T-helper 2 cell treated with Interferon-gamma antibody and Interleukin-4, amounts not matched to agents 100 ng/mL and 5 ng/mL, for 36 hours (primary cell): ENCODE results near the gene LYPD4. TPM values are rescaled to one million over a fixed set of nuclear protein-coding genes. Genes with fewer than 3 reads are reported as not detected.

Experiments used
- intact Hi-C: fragments of 100-400 bp; cut with micrococcal nuclease; formaldehyde crosslinking; loops from one replicate; pipeline ENCODE4 v1.15.1; 2023
- total RNA-seq: library from RNA; stranded (reverse); gene quantifications from 2 replicates; pipeline ENCODE4 v1.2.3, GENCODE V29; 2022

LYPD4 gene, protein sequence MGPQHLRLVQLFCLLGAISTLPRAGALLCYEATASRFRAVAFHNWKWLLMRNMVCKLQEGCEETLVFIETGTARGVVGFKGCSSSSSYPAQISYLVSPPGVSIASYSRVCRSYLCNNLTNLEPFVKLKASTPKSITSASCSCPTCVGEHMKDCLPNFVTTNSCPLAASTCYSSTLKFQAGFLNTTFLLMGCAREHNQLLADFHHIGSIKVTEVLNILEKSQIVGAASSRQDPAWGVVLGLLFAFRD
- not detected in 2 replicates for total RNA-seq

DNA sequence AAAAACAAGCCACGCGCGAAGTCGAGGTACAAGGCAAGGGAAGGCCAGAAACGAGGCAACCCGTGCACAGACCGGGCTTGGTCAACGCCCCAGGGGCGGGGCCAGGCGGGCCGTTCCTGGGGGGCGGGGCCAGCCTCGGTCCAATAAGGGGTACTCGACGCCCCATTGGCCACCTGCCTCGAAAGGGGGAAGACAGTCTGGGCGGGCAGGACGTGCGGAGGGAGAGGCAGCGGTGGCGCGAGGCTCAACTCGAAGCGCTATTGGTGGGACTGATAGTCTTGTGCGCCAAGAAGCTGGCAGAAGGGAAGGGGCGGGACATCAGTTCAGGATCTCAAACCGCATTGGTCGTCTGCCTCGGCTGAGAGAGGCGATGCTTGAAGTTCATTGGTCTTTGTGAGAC, at the start of gene LYPD4:
TSS of gene LYPD4 (minus strand) at position 83 of the 400 bp plus-strand sequence. CDS start 5,398 bp downstream, outside the sequence.
- intact Hi-C loops = no loop called here

DNA sequence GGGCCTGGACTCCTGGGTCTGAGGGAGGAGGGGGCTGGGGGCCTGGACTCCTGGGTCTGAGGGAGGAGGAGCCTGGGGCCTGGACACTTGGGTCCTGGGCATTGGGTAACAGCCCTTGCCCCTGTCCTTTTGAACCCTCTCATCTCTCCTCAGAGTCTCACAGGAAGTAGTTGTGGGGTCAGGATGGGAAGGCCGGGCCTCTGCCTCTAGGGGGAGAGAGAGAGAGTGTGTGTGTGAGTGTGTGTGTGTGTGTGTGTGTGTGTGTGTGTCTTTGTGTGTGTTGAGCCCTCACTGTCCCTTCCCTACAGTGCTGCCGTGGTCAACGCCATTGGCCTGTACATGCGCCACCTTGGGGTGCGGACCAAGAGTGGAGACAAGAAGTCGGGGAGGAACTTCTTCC, 49.4 kb upstream of the LYPD4 start:
- intact Hi-C loops = no loop called here

DNA sequence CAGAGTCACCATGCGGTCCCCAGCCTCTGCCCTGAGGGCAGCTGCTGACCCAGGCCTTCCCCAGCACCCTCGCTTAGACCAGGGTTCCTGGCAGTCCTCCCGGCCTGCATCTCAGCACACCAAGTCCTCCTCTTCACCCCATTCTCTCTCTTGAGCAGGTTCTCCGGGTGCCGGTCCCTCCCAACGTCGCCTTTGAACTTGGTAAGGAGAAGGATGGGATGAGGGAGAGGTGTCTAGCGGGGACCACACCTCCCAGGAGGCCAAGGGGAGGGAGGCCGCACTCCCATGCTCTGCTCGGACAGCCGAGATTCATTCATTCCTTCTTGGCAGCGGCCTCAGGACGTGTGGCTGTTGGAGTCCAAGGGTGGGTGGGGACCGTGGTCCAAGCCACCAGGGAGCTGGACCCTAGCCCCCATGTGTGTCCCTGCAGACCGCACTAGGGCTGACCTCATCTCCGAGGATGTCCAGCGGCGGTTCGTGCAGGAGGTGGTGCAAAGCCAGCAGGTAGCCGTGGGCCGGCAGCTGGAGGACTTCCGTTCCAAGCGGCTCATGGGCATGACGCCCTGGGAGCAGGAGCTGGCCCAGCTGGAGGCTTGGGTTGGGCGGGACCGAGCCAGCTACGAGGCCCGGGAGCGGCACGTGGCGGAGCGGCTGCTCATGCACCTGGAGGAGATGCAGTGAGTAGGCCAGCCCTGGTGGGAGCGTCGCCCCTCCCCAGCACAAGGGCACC, 47.9 kb upstream of the LYPD4 start:
- intact Hi-C loops = no loop called here

DNA sequence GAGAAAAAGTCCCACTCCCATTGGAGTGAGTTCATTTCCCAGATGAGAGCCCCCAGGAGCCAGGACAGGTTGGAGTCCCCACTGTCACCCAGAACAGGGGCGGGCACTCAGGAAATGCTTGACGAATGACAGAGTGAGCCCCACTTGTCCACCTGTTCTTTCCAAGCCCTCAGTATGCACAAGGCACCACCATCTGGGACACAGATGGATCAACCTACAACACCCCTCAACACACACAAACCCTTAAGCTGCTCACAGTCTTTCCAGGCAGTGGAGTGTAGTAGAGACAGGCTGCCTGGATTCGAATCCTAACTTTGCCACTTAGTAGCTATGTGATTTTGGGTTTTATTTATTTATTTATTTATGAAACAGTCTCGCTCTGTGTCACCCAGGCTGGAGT, 46.5 kb upstream of the LYPD4 start:
- intact Hi-C loops = no loop called here

DNA sequence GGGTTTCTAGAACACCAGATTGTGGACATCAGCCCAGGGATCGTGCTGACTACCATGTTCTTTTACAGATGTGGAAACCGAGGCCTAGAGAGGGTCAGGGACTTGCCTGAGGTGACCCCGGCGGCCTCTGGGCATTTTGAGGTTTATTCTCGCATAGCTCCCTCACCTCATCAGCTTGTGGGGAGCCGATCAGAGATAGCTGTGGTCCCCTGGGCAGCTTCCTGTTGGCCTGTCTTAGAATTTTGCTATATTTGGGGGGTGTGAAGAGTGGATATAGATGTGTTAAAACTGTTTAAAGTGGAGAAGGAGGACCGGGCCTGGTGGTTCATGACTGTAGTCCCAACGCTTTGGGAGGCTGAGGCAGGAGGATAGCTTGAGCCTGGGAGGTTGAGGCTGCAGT, 45.4 kb upstream of the LYPD4 start:
- intact Hi-C loops = loop anchor here (5.0 to 10.0 kb wide), 2 partner anchors 37 to 355 kb away; partner anchors contain the start of gene ERFL

DNA sequence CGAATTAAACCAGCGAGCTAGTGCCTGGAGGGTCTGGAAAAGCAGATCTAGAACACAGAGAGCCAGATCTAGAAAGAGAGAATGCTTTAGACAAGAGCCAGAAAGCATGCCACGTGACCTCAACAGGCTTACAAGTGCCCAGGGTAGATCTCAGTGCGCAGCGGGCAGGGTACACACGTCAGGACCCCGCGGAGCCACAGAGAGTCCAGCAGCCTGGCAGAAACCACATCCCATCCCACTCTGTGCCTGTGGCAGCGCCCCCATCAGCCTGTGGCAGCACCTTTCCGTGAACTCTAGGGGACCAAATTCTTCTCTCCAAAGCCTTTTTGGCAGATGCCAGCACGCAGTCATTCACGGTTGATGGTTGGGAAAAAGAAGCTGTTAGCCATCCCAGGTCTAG, 44.4 kb upstream of the LYPD4 start:
- intact Hi-C loops = loop anchor here (5.0 to 10.0 kb wide), 2 partner anchors 38 to 354 kb away; partner anchors contain the start of gene ERFL

DNA sequence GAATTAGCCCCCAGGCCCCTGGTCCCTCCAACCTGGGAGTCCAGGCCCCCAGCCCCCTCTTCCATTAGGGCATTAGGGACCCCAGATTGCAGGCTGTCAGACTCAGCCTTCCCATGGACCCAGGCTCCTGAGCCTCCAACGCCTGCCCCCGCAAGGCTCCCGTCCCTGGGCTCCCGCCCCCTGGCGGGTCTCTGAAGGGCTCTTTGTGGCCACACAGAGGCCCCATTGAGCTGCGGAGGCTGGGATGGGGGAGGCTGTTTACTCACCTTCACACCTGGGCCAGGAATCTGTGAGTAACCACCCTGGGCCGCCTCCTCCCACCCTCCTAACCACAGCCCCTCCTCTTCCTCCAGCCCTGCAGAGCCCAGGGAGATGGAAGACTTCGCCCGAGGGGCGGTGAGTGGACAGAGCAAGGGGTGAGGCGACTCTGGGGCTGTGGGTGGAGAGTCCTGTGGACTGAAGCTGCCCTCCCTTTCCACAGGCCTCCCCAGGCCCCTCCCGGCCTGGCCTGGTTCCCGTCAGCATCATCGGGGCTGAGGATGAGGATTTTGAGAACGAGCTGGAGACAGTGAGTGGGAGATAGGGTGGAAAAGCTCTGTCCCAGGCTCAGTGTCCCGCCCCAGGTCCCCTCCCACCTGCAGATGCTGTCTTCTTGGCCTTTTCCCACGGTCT, 43.4 kb upstream of the LYPD4 start:
- intact Hi-C loops = loop anchor here (2.0 to 10.0 kb wide), 3 partner anchors 15 to 353 kb away; partner anchors contain the start of gene ERFL

DNA sequence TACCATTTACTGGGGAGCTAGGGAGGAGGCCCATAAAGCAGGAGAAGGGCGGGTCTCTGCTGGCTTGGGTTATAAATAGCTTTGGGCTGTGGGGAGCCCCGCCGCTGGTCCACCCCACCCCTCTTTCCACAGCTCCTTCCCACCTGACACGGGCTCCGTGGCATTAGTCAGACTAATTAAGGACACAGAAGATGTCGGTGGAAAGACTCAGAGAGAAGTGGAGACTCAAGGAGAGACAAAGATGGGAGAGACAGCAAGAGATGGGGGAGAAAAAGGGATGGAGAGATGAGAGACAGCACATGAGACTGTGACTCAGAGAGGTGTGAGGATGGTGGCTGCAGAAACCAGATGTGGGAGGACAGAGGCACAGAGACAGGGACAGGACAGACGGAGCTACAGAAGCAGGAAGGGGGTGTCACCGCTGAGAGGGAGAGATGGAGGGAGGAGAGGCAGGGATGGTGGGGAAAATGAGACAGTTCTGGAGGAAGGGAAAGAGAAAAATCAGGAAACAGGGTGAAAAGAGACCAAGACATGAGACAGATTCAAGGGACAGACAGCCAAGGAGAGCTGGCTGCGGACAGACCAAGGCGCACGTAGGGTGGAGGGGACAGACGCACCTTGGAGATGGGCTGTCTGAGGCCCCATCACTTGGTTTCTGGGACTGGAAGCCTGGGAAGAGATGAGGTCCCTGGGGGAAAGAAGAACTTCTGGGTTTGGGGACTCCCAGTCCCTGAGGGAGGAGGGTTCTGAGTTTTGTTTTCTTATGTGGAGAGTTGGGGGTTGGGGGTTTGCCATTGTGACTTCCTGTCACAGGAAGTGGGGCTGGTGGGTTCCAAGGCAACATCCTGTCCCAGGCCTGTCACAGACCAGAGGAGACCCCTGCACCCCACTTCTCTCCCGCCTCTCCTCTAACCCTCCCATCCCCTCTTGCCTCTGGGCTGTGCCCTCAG, 42.6 kb upstream of the LYPD4 start:
- intact Hi-C loops = loop anchor here (2.0 to 10.0 kb wide), 3 partner anchors 14 to 352 kb away; partner anchors contain the start of gene ERFL

DNA sequence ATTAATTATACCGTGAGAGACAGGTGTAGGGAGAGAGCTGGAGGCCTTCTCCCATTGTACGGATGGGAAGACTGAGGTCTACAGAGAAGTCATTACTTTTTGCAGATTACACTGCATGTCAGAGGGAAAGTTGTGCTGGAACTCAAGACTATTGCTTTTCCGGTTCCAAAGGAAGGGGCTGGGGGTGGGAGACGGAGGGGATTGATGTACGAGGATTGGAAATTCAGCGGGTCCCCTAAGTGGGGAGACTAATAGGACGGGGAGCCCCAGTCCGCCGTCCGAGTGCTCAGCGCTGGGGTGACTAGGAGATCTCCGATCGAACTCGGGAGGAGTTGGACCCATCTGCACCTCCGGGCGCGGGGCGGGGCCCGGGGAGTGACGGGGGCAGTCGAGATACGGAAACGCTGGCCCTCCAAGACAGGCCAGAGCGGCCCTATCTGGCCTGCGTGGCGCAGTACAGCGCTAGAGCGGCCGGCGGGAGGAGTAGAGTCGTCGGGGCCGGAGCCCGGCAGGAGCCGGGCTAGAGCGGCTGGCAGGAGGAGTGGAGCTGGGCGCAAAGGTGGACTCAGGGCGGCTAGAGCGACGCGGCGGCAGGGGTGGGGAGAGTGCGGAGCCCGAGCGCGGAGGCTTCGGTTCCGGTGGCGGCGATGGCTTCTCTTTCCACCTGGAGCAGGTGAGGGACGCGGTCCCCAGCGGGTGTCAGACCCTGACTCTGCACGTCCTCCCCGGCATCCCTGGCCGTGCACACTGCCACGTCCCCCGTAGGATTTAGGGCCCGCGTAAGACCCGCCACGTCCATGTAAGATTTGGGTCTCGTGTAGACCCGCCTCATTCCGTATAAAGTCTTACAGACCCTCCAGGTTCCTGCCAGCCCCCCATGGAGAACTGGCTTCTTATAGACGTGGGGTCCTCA, 39.6 kb upstream of the LYPD4 start:
- intact Hi-C loops = loop anchor here (1.0 to 10.0 kb wide), 4 partner anchors 9 to 349 kb away; partner anchors contain the start of genes RABAC1 and RPS19

DNA sequence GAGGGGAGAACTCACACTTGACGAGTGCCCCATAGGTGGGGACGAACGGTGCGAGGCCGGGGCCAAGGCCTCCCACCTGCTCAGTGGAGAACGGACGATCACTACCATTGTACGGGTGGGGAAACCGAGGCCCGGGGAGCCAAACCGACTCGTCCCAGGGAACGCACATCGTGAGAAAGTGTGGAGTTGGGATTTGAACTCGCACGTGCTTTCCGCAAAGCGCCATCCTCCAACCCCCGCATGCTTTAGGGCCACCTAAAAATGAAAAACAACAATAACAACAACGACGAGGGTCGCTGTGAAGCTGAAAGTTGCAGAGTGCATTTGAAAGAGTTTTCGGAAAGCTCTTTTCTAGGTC, 39.0 kb upstream of the LYPD4 start:
- intact Hi-C loops = loop anchor here (1.0 to 10.0 kb wide), 2 partner anchors 8 to 349 kb away; no protein-coding TSS in a partner anchor

DNA sequence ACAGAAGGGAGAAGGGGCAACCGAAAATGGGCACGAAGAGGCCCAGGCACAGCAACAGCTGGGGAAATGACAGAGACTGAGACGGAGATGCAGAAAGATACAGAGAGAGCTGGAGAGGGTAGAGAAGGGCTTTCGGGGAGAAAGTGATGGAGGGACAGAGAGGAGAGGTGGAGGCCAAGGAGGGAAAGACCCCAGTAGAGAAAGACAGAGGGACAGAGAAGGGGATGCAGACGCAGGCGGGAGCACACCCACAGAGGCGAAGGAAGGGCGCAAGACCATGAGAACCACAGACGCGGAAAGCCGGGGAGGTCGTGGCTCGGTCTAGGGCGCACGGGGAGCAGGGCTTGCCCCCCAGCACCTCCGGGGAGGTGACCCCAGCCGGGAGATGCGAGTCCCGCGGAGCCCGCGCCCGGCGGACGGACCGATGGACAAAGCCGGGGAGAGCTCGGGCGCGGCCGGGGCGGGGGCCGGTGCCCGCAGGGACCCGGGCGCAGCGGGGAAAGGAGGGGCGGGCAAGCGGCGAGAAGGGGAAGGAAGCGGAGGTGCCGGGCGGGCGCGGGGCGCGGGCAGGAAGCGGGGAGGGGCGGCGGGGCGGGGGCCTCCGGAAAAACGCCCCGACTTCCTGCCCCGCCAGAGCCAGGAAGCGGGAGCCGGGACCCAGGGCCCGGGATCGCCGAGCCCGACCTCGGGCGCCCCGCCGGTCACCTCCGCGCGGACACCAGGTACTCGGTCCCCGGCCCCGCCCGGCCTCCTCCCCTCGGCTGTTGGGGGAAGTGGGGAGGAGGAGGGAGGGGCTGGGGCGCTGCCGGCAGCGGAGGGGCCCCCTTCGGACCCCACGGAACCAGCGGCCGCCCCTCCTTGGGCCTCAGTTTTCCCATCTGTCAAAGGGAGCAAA, 38.3 kb upstream of the LYPD4 start, which contains the start of gene ARHGEF1:
TSS of gene ARHGEF1 (plus strand) at position 617 of the 895 bp plus-strand sequence. CDS start 4,899 bp downstream, outside the sequence.
- intact Hi-C loops = loop anchor here (1.0 to 10.0 kb wide), 2 partner anchors 8 to 348 kb away; no protein-coding TSS in a partner anchor

DNA sequence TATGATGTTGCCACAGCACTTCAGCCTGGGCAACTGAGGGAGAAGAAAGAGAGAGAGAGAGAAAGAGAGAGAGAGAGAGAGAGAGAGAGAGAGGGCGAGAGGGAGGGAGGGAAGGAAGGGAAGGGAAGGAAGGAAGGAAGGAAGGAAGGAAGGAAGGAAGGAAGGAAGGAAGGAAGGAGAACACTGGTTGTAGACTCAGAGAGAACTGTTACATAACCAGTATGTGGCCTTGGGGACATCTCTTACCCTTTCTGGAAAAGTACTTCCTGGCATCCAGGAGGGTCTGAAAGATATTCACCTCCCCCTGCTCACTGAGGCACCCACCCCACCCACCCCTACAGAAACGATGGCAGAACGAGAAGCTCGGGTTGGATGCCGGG, 35.8 kb upstream of the LYPD4 start:
- intact Hi-C loops = loop anchor here (10.0 kb wide), 1 partner anchor 346 kb away; no protein-coding TSS in a partner anchor

DNA sequence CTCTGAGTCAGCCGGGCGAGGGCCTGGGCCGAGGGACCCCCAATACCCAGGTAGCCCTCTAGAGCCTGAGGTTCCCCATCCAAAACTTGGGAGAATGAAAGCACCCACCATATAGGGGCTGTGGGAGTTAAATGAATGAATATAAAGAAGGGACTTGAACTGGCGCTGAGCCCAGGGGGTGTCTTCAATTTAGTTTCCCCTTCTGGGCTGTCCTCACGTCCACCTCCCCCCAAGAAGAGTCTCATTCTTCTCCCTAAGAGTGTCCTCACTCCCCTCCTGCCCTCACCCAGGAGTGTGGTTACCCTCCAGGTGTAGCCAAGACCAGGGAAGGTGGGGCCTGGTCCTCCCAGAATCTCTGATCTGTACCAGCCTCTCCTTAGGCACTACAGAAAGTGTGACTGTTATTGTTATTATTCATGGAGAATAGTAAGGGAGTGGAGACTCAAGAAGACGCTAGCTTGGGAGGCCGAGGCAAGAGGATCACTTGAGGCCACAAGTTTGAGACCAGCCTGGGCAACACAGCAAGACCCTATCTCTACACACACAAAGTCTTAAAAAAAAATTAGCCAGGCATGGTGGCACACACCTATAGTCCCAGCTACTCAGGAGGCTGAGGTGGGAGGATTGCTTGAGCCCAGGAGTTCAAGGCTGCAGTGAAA, 35.3 kb upstream of the LYPD4 start:
- intact Hi-C loops = loop anchor here (10.0 kb wide), 1 partner anchor 345 kb away; no protein-coding TSS in a partner anchor

DNA sequence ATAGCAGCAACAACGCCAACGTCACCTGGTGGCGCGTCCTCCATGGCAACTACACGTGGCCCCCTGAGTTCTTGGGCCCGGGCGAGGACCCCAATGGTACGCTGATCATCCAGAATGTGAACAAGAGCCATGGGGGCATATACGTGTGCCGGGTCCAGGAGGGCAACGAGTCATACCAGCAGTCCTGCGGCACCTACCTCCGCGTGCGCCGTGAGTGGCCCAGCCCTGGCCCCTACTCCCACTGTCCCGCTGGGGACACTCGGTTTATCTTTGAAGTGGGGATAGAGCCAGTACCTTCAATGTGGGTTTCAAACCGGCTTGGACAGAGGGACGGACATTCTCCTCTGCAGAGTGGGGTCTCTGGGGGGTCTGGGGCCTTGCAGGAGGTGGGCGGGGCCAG, 34.6 kb upstream of the LYPD4 start:
- intact Hi-C loops = no loop called here

DNA sequence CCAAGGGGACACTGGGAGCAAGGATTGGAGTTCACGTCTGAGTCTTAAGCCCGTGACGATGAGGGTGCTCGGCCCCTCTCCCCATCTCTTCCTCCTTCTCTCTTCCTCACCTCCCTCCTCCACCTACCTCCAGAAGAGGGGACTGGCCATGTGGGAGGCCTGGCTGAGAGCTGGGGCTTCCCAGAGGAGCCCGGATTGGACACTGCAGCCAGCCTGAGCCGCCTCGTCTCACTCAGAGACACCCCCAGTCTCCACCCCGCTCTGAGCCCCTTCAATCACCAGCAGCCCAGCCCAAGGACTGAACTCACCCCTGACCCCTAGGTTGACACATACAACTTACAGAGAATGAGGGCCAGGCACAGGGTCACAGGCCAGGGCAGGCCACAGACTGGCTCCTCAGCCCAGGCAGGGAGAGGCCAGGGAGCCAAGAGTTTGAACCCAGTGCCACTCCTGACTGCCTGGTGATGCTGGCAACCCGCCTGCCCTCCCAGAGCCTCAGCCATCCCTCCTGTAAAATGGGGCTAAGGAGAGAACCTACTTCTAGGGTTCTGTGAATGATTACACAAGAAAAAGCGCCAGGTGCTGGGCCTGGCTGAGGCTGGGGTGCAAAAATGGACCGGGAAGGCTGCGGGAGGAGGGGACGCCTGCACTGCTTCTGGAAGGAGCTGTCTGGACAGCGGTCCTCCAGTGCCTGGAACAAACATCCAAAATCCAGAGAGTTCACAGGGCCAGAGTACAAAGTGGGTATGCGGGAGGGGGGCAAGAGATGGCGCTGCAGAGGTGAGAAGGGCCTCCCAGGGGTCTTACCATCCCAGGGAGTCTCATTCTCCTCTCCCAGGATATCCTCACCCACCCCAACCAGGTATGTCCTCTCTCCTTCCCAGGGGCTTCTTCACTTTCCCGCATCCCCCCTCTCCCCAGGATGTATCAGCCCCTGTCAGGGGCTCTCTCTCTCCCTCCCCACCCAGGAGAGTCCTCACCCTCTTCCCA, 33.7 kb upstream of the LYPD4 start:
- intact Hi-C loops = no loop called here
